ACC112 (cell line): ENCODE results near the gene EXPH5.

Experiments
- H2AFZ ChIP-seq: fragments of 200-600 bp; sonication (generic); one replicate; pipeline ENCODE4 v1.6.0; 2017; ENCODE audit warnings: antibody characterized with exemption, low read length; ENCODE audit not compliant: unreplicated experiment
- H3K27ac ChIP-seq: fragments of 200-600 bp; sonication (generic); 2 replicates; pipeline ENCODE4 v1.5.1; 2014; ENCODE audit warnings: low read depth, mild to moderate bottlenecking, antibody characterized with exemption, low read length, moderate library complexity
- H3K27me3 ChIP-seq: fragments of 200-600 bp; sonication (generic); 2 replicates; pipeline ENCODE4 v1.6.1; 2014; ENCODE audit warnings: mild to moderate bottlenecking, antibody characterized with exemption, low read length, moderate library complexity, mixed read lengths; ENCODE audit not compliant: insufficient read depth
- H3K36me3 ChIP-seq: fragments of 200-600 bp; sonication (generic); 2 replicates; pipeline ENCODE4 v1.6.1; 2016; ENCODE audit warnings: mild to moderate bottlenecking, antibody characterized with exemption, low read length, moderate library complexity, mixed read lengths; ENCODE audit not compliant: insufficient read depth
- H3K4me1 ChIP-seq: fragments of 200-600 bp; sonication (generic); one replicate; pipeline ENCODE4 v1.6.1; 2016; ENCODE audit warnings: low read length, mixed read lengths; ENCODE audit not compliant: insufficient read depth, unreplicated experiment, control insufficient read depth
- H3K4me3 ChIP-seq: fragments of 200-600 bp; sonication (generic); 2 replicates; pipeline ENCODE4 v1.5.1; 2014; ENCODE audit warnings: mild to moderate bottlenecking, low read depth, low read length
- H3K79me2 ChIP-seq: fragments of 200-600 bp; sonication (generic); one replicate; pipeline ENCODE4 v1.6.0; 2016; ENCODE audit warnings: low read length; ENCODE audit not compliant: control insufficient read depth, unreplicated experiment, insufficient read depth

Gene EXPH5

DNA sequence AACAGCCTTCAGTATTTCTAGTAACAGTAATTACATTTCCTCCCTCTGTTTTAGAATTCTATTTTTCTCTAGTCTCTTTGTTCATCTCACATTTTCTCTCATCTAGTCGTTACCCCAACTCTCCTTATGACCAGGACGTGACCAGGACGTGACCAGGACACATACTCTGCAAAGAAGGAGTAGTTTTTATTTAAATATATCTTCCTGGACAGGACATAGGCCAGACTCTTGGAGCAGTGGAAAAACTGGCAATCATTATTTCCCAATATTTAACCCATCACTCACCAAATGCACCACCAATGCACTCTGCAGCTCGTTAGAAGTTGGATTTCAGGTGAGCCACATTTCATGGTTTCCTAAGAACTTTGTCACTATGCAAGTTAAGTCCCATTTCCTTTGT is 55.1 kb downstream of the EXPH5 start:
- Histone ChIP-seq H3K79me2 (no peaks in the 10 kb centered on the region), H3K27ac (no peak overlapping the region), H3K36me3 (no peaks in the 10 kb centered on the region), H3K4me1 (no peaks in the 10 kb centered on the region), H3K4me3 (no peak overlapping the region), H3K27me3 (no peaks in the 10 kb centered on the region), H2AFZ (no peak overlapping the region)

DNA sequence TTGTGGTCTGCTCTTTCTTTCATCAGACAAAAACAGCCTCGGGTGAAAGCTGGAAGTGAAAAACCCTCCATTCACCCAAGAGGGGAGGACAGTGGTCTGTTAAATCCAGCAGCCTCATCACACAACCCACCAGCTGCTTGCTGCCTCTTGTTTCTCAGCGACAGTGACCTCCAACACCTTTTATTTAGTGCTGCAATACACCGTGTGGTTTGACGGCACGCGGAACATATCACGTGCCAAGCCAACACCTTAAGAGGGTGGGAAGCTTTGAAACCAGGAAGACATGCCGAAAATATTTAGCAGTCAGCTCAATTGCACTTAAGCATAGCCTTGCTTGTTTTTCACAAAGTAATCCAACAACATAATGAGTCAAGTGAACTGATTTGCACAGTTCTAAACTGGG is 55.5 kb downstream of the EXPH5 start:
- H3K4me3 ChIP-seq, result no peak overlapping the region
- H3K4me1 ChIP-seq, result no peaks in the 10 kb centered on the region
- H3K27me3 ChIP-seq, result no peaks in the 10 kb centered on the region
- no peaks in the 10 kb centered on the region for H3K36me3 ChIP-seq
- no peak overlapping the region for H3K27ac ChIP-seq
- no peak overlapping the region for H2AFZ ChIP-seq
- no peaks in the 10 kb centered on the region for H3K79me2 ChIP-seq

DNA sequence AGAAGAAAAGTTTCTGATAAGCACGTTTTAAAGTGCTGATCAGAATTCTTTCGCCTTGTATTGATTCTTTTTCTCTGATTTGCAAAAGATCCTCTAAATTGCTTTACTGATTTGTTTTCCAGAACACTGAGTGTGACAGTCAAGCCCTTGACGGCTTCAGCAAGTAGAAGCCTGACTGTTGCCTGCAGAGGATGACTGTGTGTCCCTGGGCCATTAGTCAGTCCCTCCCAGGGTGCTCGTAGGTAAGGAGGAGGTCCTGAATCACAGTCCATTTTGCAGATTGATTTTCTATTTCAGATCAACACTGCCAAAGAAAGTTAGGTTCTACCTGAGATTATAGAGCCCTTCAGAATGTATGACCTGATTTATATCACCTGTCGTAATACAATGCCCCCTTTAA is 56.8 kb downstream of the EXPH5 start:
- Histone ChIP-seq H3K27ac (no peak overlapping the region), H3K36me3 (no peaks in the 10 kb centered on the region), H3K27me3 (no peaks in the 10 kb centered on the region), H2AFZ (no peak overlapping the region), H3K4me3 (no peak overlapping the region), H3K4me1 (no peaks in the 10 kb centered on the region), H3K79me2 (no peaks in the 10 kb centered on the region)

DNA sequence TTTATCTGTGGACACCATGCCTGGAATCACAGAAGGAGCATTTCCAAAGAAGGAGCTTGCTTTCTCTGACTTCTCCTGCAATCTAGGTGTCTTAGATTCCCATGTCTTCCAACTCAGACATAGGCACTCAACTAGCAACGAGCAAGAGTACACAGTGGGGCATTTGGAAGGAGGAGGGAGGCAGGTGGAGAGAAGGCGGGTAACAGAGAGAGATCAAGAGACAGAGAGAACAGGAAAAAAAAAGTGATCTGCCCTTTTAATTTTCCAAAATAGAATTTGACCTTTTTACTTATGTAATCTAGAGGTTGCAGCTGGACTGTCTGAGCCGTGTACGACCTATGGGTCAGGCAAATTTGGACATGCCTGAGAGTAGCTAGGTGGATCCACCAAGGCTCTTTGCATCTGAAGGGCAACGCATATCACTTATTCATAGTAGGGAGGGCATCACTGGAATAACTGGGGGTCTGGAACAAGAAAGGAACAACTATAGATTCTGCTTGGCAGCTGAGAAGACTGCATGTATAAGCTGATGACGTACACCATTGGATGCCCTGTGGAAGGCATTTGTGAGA is 58.1 kb downstream of the EXPH5 start:
- H3K4me3 ChIP-seq, result no peak overlapping the region
- H3K36me3 ChIP-seq, result no peaks in the 10 kb centered on the region
- no peaks in the 10 kb centered on the region for H3K4me1 ChIP-seq
- H3K27me3 ChIP-seq, result no peaks in the 10 kb centered on the region
- H3K79me2 ChIP-seq, result no peaks in the 10 kb centered on the region
- H3K27ac ChIP-seq, result no peak overlapping the region
- no peak overlapping the region for H2AFZ ChIP-seq

DNA sequence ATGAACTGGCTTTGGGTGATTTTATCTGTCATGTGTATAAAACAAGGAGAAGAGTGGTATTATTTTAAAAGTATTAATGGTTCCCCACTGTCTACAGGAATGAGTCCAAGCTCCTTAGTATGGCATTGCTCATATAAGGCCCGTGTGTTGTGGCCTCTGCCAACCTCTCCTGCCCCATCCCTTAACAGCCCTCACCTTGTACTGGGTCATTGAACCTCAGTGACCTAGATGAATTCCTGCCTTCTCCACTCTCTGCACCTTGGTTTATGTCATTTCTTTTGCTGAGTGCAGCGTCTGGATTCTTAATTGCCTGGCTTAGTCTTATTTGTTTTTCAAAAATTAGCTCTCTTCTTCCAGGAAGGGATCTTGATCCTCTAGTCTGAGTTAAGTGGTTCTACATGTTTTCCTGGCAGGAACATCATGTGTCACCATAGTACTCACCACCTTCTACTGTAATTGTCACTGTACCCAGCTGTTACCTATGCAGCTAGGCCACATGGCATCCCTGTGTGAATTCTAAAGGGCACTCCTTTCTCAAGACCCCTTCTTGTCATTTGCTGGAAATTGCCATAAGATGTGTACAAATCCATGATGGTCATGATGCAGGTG is 59.2 kb downstream of the EXPH5 start:
- H3K27me3 ChIP-seq, result no peaks in the 10 kb centered on the region
- no peaks in the 10 kb centered on the region for H3K36me3 ChIP-seq
- no peaks in the 10 kb centered on the region for H3K79me2 ChIP-seq
- H2AFZ ChIP-seq, result no peak overlapping the region
- no peaks in the 10 kb centered on the region for H3K4me1 ChIP-seq
- no peak overlapping the region for H3K27ac ChIP-seq
- H3K4me3 ChIP-seq, result no peak overlapping the region

DNA sequence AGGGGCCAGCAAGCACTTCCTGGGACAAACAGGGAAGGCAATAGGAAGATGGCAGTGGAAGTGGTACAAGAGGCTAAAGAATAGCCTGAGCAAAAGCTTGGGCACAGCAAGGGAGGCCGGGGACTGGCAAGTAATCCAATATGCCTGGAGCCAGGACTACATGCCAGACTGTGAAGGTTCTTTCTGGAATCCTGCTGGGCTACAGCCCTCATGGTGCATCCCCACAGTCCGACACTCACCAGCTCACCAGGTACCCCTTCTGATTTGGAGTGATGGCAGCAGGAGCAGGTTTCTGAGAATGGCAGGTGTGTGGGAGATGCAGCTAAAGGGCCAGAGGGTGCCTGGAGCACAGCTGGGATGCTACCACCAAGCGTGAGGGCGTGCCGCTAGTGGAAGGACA is 63.1 kb downstream of the EXPH5 start:
- no peaks in the 10 kb centered on the region for H3K27me3 ChIP-seq
- H3K36me3 ChIP-seq, result no peaks in the 10 kb centered on the region
- H3K27ac ChIP-seq, result no peak overlapping the region
- no peak overlapping the region for H2AFZ ChIP-seq
- no peak overlapping the region for H3K4me3 ChIP-seq
- H3K4me1 ChIP-seq, result no peaks in the 10 kb centered on the region
- H3K79me2 ChIP-seq, result no peaks in the 10 kb centered on the region

DNA sequence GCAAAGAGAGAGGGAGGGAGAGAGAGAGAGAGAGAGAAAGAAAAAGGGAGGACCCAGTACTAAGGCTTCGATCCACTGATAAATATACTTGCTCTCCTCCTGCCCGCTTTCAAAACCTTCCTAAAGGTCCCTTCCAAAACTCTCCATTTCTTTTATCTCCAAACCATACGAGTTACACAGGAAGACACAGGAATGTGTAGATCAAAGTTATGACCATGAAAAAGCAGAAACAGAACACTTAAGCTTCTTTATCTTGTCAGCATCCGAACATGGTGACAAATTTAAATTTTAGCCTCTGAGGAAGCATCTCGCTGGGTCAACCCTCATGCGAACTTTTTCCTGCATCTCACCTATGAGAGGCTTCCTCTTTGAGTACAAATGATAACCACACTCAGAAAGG is 66.2 kb downstream of the EXPH5 start:
- H3K27me3 ChIP-seq, result no peaks in the 10 kb centered on the region
- H3K79me2 ChIP-seq, result no peaks in the 10 kb centered on the region
- H3K36me3 ChIP-seq, result no peaks in the 10 kb centered on the region
- H2AFZ ChIP-seq, result no peak overlapping the region
- H3K27ac ChIP-seq, result no peak overlapping the region
- no peak overlapping the region for H3K4me3 ChIP-seq
- H3K4me1 ChIP-seq, result no peaks in the 10 kb centered on the region

DNA sequence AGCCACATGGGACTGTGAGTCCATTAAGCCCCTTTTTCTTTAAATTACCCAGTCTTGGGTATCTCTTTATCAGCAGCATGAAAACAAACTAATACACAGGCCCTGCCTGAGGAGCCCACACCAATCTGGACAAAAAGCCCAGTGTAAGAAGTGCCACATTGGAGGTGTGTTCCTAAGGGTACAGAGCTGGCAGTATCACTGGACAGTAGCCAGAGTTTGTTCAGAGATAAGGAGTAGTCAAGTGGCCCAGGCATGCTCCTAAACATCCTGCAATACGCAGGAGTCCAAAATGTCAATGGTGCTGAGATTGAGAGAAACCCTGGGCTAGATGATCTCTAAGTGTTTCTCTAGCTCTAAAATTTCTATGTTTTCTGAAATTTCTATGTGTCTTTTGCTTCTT is 68.4 kb downstream of the EXPH5 start:
- H3K4me3 ChIP-seq, result no peak overlapping the region
- no peaks in the 10 kb centered on the region for H3K36me3 ChIP-seq
- H3K79me2 ChIP-seq, result no peaks in the 10 kb centered on the region
- H3K27ac ChIP-seq, result no peak overlapping the region
- no peaks in the 10 kb centered on the region for H3K27me3 ChIP-seq
- H3K4me1 ChIP-seq, result no peaks in the 10 kb centered on the region
- H2AFZ ChIP-seq, result no peak overlapping the region

DNA sequence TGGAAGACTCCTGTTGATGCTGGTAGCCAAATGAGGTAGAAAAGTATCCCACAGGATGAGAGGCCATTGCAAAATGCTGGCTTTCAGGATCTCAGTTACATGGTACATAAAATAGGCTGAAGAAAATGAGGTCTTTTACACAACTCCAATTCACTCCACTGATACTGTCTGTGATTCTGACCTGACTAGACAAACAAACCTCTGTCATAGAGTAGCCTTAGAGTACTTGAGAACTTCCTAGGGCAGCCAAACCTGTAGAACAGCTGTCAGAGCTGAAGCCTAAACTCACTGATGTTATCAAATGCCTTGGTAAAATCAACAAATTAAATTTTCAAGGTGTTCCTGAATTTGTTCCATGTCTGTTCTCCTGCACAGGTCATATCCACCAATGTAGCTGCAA is 69.1 kb downstream of the EXPH5 start:
- H2AFZ ChIP-seq, result no peak overlapping the region
- H3K79me2 ChIP-seq, result no peaks in the 10 kb centered on the region
- H3K4me3 ChIP-seq, result no peak overlapping the region
- H3K27ac ChIP-seq, result no peak overlapping the region
- H3K27me3 ChIP-seq, result no peaks in the 10 kb centered on the region
- H3K36me3 ChIP-seq, result no peaks in the 10 kb centered on the region
- H3K4me1 ChIP-seq, result no peaks in the 10 kb centered on the region

DNA sequence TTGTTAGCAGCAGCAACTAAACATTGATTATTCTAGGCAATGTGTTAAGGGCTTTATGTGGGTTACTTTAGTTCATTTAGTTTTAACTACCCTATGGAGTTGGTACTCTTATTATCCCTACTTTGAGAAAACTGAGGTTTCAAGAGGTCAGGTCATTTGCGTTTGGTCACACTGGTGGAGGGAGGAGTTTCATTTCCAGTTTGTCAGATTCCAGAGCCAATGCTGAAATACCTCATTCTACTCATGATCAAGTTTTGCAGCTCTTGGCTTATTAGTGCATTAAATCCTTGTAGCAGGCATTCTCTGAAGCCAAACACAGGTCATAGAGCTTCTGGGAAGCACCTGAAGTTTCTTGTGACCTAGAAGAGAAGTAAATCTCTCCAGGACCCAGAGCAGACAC is 71.2 kb downstream of the EXPH5 start:
- H3K27me3 ChIP-seq, result no peaks in the 10 kb centered on the region
- H3K4me1 ChIP-seq, result no peaks in the 10 kb centered on the region
- H3K4me3 ChIP-seq, result no peak overlapping the region
- no peak overlapping the region for H2AFZ ChIP-seq
- H3K79me2 ChIP-seq, result no peaks in the 10 kb centered on the region
- H3K27ac ChIP-seq, result no peak overlapping the region
- no peaks in the 10 kb centered on the region for H3K36me3 ChIP-seq

DNA sequence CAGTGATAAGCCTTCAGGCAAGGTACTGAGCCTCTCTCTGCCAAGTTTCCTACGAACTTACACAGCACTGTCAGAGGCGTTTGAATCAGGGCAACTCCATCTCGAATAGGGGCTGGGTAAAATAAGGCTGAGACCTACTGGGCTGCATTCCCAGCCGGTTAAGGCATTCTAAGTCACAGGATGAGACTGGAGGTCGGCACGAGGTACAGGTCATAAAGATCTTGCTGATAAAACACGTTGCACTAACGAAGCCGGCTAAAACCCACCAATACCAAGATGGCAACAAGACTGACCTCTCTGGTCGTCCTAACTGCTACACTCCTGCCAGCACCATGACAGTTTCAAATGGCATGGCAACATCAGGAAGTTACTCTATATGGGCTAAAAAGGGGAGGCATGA is 75.0 kb downstream of the EXPH5 start:
- H3K79me2 ChIP-seq, result no peaks in the 10 kb centered on the region
- H3K27me3 ChIP-seq, result no peaks in the 10 kb centered on the region
- no peaks in the 10 kb centered on the region for H3K4me1 ChIP-seq
- no peaks in the 10 kb centered on the region for H3K36me3 ChIP-seq
- H3K4me3 ChIP-seq, result no peak overlapping the region
- H2AFZ ChIP-seq, result no peak overlapping the region
- no peak overlapping the region for H3K27ac ChIP-seq
